HepG2 (cell line): ENCODE measurements around the gene POLN. TPM values are rescaled to one million over a fixed set of nuclear protein-coding genes. Genes with fewer than 3 reads are reported as not detected.

ENCODE experiments used
- ADNP ChIP-seq: sonication (generic); formaldehyde crosslinking; IDR thresholded peaks from 2 replicates; pipeline ENCODE4 v1.4.0; 2020; ENCODE audit warnings: missing genetic modification reagents
- AHDC1 ChIP-seq: sonication (generic); formaldehyde crosslinking; IDR thresholded peaks from 2 replicates; pipeline ENCODE4 v1.5.1; 2020; ENCODE audit warnings: mild to moderate bottlenecking, missing genetic modification reagents, borderline replicate concordance
- ARID4A ChIP-seq: sonication (generic); formaldehyde crosslinking; IDR thresholded peaks from 2 replicates; pipeline ENCODE4 v1.5.0; 2020; ENCODE audit warnings: mild to moderate bottlenecking, missing genetic modification reagents, borderline replicate concordance
- EEA1 ChIP-seq: sonication (generic); formaldehyde crosslinking; IDR thresholded peaks from 2 replicates; pipeline ENCODE4 v1.5.1; 2020; ENCODE audit warnings: mild to moderate bottlenecking, missing genetic modification reagents, borderline replicate concordance
- MAFF ChIP-seq: IDR thresholded peaks from 2 replicates; pipeline ENCODE4 v1.6.1; 2011; ENCODE audit warnings: low read depth, low read length, improper control_type of control experiment
- POLR2AphosphoS5 ChIP-seq: IDR thresholded peaks from 2 replicates; pipeline ENCODE4 v1.6.1; 2012; ENCODE audit warnings: low read depth, low read length
- SMAD3 ChIP-seq: sonication (generic); formaldehyde crosslinking; IDR thresholded peaks from 2 replicates; pipeline ENCODE4 v1.4.0; 2020; ENCODE audit warnings: missing genetic modification reagents
- XBP1 ChIP-seq: sonication (generic); formaldehyde crosslinking; IDR thresholded peaks from 2 replicates; pipeline ENCODE4 v1.5.0; 2020; ENCODE audit warnings: missing genetic modification reagents
- ZFP36 ChIP-seq: fragments of 150-350 bp; IDR thresholded peaks from 2 replicates; pipeline ENCODE4 v1.6.1; 2018; ENCODE audit warnings: borderline replicate concordance, low read length, low read depth; ENCODE audit not compliant: partially characterized antibody
- ZNF331 ChIP-seq: sonication (generic); formaldehyde crosslinking; IDR thresholded peaks from 2 replicates; pipeline ENCODE4 v1.4.0; 2020; ENCODE audit warnings: missing genetic modification reagents
- ZNF441 ChIP-seq: sonication (generic); formaldehyde crosslinking; IDR thresholded peaks from 2 replicates; pipeline ENCODE4 v1.7.0; 2021; ENCODE audit warnings: missing genetic modification reagents, borderline replicate concordance
- ZNF530 ChIP-seq: sonication (generic); formaldehyde crosslinking; IDR thresholded peaks from 2 replicates; pipeline ENCODE4 v1.5.0; 2020; ENCODE audit warnings: low read depth, mild to moderate bottlenecking, missing genetic modification reagents
- ZNF570 ChIP-seq: sonication (generic); formaldehyde crosslinking; IDR thresholded peaks from 2 replicates; pipeline ENCODE4 v1.4.0; 2020; ENCODE audit warnings: mild to moderate bottlenecking, missing genetic modification reagents, borderline replicate concordance
- ZNF574 ChIP-seq: sonication (generic); formaldehyde crosslinking; IDR thresholded peaks from 2 replicates; pipeline ENCODE4 v1.4.0; 2020; ENCODE audit warnings: missing genetic modification reagents
- ZNF598 ChIP-seq: sonication (generic); formaldehyde crosslinking; IDR thresholded peaks from 2 replicates; pipeline ENCODE4 v1.5.1; 2020; ENCODE audit warnings: mild to moderate bottlenecking, missing genetic modification reagents, borderline replicate concordance
- ZNF773 ChIP-seq: sonication (generic); formaldehyde crosslinking; IDR thresholded peaks from 2 replicates; pipeline ENCODE4 v1.4.0; 2020; ENCODE audit warnings: missing genetic modification reagents, borderline replicate concordance
- polyA plus RNA-seq, 8 experiments: library from polyadenylated mRNA; depleted of rRNA in 3 of 8; stranded (reverse) in 7 of 8; unstranded in 1 of 8; fragments of >200 nt; fragmentation: Illumina TruSeq in 4 of 8; extraction: Trizol in 4 of 8; gene quantifications; 2 replicates each; pipeline versions ENCODE4 v1.2.1 to v1.2.3, GENCODE V29; 2011 to 2016; ENCODE audit warnings: low read depth in 4 of 8, missing spikeins in 1 of 8, mixed read lengths in 1 of 8; ENCODE audit not compliant: insufficient read depth in 1 of 8
- total RNA-seq, 5 experiments: library from RNA; depleted of rRNA; stranded (reverse); fragments of >200 nt; fragmentation: Illumina TruSeq; extraction: Trizol; gene quantifications; 2 replicates each; pipeline ENCODE4 v1.2.3, GENCODE V29; 2016; ENCODE audit warnings: low read depth in 1 of 5

The POLN gene
- total and polyA plus RNA-seq, 2 of the 13 experiments (the other 11 are each of a cell fraction or from before 2014, with no cell fraction given) = 0.93 to 1.5 TPM

- TF ChIP-seq ZNF570 (CRISPR knock-in tag) (no peak), POLR2AphosphoS5 (no peak), ZNF331 (CRISPR knock-in tag) (no peak), XBP1 (CRISPR knock-in tag) (no peak), AHDC1 (CRISPR knock-in tag) (no peak), MAFF (no peak), ADNP (CRISPR knock-in tag) (0 out of 2 replicates have a peak, but pooled peaks have one; percentile 31), ZNF574 (peak; percentile 33; the same call in 1 of the 2 replicates), ZNF598 (CRISPR knock-in tag) (no peak; the same call in 1 of the 2 replicates), SMAD3 (CRISPR knock-in tag) (no peak), EEA1 (CRISPR knock-in tag) (no peak), ZNF441 (CRISPR knock-in tag) (no peak), ZFP36 (peak; percentile 97), ARID4A (peak; percentile 66; the same call in 1 of the 2 replicates), ZNF530 (no peak), ZNF773 (CRISPR knock-in tag) (no peak)
Observed at GRCh38 chr4:2041239-2042130, 200.4 kb downstream of the POLN start (continued).
